ENCODE results near the gene GNB4. TPM values are rescaled to one million over a fixed set of nuclear protein-coding genes. Genes with fewer than 3 reads are reported as not detected.

GNB4 gene
- total RNA-seq, 1 donor from 2014 or later = 85.7 TPM

DNA sequence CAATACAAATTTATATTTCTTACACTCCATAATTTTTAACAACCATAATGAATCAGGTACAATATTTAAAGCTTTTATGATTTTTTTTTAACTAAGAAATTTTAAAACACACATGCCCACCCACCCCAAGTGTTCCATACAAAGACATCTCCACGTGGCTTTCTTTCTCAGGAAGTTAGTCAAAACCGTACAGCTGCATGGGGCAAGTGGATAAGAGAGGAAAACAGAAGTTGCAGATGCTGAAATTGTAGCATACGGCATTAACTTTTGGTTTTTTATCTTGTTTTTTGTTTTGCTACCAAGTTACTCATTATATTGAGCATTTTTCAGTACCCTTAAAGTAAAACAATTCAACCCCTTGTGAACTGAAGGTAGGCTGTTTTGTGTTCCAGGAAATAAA is 14.8 kb downstream of the GNB4 start:
- Mint-ChIP-seq H3K4me1 (ENCODE audit: low read depth, unreplicated experiment) (peaks cover 24% of the 10 kb centered on the region), H3K27me3 (ENCODE audit: low read depth, unreplicated experiment) (no peaks in the 10 kb centered on the region), H3K36me3 (ENCODE audit: low read depth, unreplicated experiment) (peaks cover 2% of the 10 kb centered on the region), H3K27ac (ENCODE audit: unreplicated experiment) (no peak overlapping the region), H3K9me3 (ENCODE audit: unreplicated experiment) (no peaks in the 10 kb centered on the region), H3K4me3 (ENCODE audit: unreplicated experiment) (no peak overlapping the region)
- Histone ChIP-seq H3K79me2 (ENCODE audit: insufficient read depth, low read length) (peaks cover 98% of the 10 kb centered on the region), H2AFZ (ENCODE audit: low read depth, low read length) (no peak overlapping the region), H3K9ac (ENCODE audit: low read length) (no peak overlapping the region), H3K4me3 (ENCODE audit: insufficient read depth, low read depth, low read length) (no peak overlapping the region), H3K4me2 (ENCODE audit: low read length) (no peak overlapping the region), H3K9me3 (ENCODE audit: insufficient read depth, low read depth, low read length) (no peaks in the 10 kb centered on the region), H3K27me3 (ENCODE audit: insufficient read depth, low read length) (no peaks in the 10 kb centered on the region), H3K27ac (ENCODE audit: low read depth, low read length) (no peak overlapping the region), H4K20me1 (ENCODE audit: insufficient read depth, low read length) (peaks cover 82% of the 10 kb centered on the region), H3K4me1 (ENCODE audit: insufficient read depth, low read length) (no peaks in the 10 kb centered on the region), H3K36me3 (ENCODE audit: insufficient read depth, low read length) (no peaks in the 10 kb centered on the region)
- TF ChIP-seq EZH2 (IDR thresholded peaks at IDR 0.05; ENCODE audit: insufficient read depth, low read length) = no peak
- TF ChIP-seq, protein P1, sequence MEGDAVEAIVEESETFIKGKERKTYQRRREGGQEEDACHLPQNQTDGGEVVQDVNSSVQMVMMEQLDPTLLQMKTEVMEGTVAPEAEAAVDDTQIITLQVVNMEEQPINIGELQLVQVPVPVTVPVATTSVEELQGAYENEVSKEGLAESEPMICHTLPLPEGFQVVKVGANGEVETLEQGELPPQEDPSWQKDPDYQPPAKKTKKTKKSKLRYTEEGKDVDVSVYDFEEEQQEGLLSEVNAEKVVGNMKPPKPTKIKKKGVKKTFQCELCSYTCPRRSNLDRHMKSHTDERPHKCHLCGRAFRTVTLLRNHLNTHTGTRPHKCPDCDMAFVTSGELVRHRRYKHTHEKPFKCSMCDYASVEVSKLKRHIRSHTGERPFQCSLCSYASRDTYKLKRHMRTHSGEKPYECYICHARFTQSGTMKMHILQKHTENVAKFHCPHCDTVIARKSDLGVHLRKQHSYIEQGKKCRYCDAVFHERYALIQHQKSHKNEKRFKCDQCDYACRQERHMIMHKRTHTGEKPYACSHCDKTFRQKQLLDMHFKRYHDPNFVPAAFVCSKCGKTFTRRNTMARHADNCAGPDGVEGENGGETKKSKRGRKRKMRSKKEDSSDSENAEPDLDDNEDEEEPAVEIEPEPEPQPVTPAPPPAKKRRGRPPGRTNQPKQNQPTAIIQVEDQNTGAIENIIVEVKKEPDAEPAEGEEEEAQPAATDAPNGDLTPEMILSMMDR (IDR thresholded peaks at IDR 0.05; ENCODE audit: insufficient read depth, low read depth, low read length) = no peak
- DNase-seq (ENCODE audit: low read depth) (no peak), FAIRE-seq (no peak)

DNA sequence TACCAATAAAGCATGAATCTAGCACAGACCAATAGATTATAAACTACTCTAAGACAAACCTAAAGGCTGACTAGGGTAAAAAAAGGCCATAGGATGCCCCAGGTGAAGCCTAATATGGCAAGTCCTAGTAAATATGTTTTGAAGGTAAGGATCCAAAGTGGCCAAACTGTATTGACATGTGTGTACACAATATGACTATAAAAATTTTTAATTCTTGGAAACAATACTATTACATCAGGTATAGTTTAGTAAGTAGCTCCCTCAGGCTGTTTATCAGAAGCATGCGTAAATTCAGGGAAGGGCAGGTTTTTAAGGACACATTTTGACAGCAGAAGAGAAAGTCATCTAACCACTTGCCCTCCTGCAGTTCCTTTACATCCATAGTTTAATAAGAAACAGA is 18.8 kb downstream of the GNB4 start:
- Histone ChIP-seq H4K20me1 (ENCODE audit: insufficient read depth, low read length) (peaks cover 91% of the 10 kb centered on the region), H3K9ac (ENCODE audit: low read length) (no peak overlapping the region), H3K4me2 (ENCODE audit: low read length) (no peak overlapping the region), H3K27me3 (ENCODE audit: insufficient read depth, low read length) (no peaks in the 10 kb centered on the region), H3K27ac (ENCODE audit: low read depth, low read length) (no peak overlapping the region), H3K4me3 (ENCODE audit: insufficient read depth, low read depth, low read length) (no peak overlapping the region), H3K9me3 (ENCODE audit: insufficient read depth, low read depth, low read length) (no peaks in the 10 kb centered on the region), H3K79me2 (ENCODE audit: insufficient read depth, low read length) (peaks cover 98% of the 10 kb centered on the region), H3K4me1 (ENCODE audit: insufficient read depth, low read length) (no peaks in the 10 kb centered on the region), H3K36me3 (ENCODE audit: insufficient read depth, low read length) (no peaks in the 10 kb centered on the region), H2AFZ (ENCODE audit: low read depth, low read length) (no peak overlapping the region)
- Mint-ChIP-seq H3K4me1 (ENCODE audit: low read depth, unreplicated experiment) (peaks cover 31% of the 10 kb centered on the region), H3K27me3 (ENCODE audit: low read depth, unreplicated experiment) (no peaks in the 10 kb centered on the region), H3K27ac (ENCODE audit: unreplicated experiment) (peak overlapping the region; percentile 68), H3K4me3 (ENCODE audit: unreplicated experiment) (no peak overlapping the region), H3K36me3 (ENCODE audit: low read depth, unreplicated experiment) (peaks cover 4% of the 10 kb centered on the region), H3K9me3 (ENCODE audit: unreplicated experiment) (no peaks in the 10 kb centered on the region)
- FAIRE-seq (no peak), DNase-seq (ENCODE audit: low read depth) (no peak)
- TF ChIP-seq EZH2 (IDR thresholded peaks at IDR 0.05; ENCODE audit: insufficient read depth, low read length) = no peak
- TF ChIP-seq, protein P1 (IDR thresholded peaks at IDR 0.05; ENCODE audit: insufficient read depth, low read depth, low read length) = no peak

DNA sequence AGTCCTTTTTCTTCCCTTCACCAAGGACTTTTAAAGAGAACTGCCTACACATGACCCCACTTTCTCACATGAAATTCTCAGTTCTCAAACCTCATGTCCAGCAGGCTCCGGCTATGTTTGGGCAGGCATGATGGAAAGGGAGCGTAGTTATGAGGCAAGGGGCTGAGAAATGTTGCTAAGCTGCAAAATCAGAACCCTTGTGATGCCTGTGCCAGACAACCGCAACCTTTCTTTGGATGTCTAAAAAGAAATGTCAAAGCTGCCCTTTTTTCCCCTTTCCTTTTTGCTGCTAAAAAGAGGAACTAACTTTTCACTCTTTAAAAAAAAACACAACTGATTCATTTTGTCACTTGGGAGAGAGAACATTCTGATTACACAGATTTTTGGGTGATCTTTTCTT is 19.2 kb downstream of the GNB4 start:
- Histone ChIP-seq H3K79me2 (ENCODE audit: insufficient read depth, low read length) (peaks cover 98% of the 10 kb centered on the region), H3K9me3 (ENCODE audit: insufficient read depth, low read depth, low read length) (no peaks in the 10 kb centered on the region), H3K27ac (ENCODE audit: low read depth, low read length) (no peak overlapping the region), H2AFZ (ENCODE audit: low read depth, low read length) (no peak overlapping the region), H3K9ac (ENCODE audit: low read length) (no peak overlapping the region), H3K4me2 (ENCODE audit: low read length) (no peak overlapping the region), H3K4me1 (ENCODE audit: insufficient read depth, low read length) (no peaks in the 10 kb centered on the region), H3K4me3 (ENCODE audit: insufficient read depth, low read depth, low read length) (no peak overlapping the region), H3K36me3 (ENCODE audit: insufficient read depth, low read length) (no peaks in the 10 kb centered on the region), H3K27me3 (ENCODE audit: insufficient read depth, low read length) (no peaks in the 10 kb centered on the region), H4K20me1 (ENCODE audit: insufficient read depth, low read length) (peaks cover 91% of the 10 kb centered on the region)
- no peaks in the 10 kb centered on the region for H3K9me3 Mint-ChIP-seq (ENCODE audit: unreplicated experiment)
- peaks cover 31% of the 10 kb centered on the region for H3K4me1 Mint-ChIP-seq (ENCODE audit: low read depth, unreplicated experiment)
- peak overlapping the region; percentile 64 for H3K4me3 Mint-ChIP-seq (ENCODE audit: unreplicated experiment)
- FAIRE-seq (no peak), DNase-seq (ENCODE audit: low read depth) (no peak)
- H3K27ac Mint-ChIP-seq (ENCODE audit: unreplicated experiment) = no peak overlapping the region
- peaks cover 4% of the 10 kb centered on the region for H3K36me3 Mint-ChIP-seq (ENCODE audit: low read depth, unreplicated experiment)
- TF ChIP-seq, protein P1 (IDR thresholded peaks at IDR 0.05; ENCODE audit: insufficient read depth, low read depth, low read length) = no peak
- TF ChIP-seq EZH2 (IDR thresholded peaks at IDR 0.05; ENCODE audit: insufficient read depth, low read length) = no peak
- H3K27me3 Mint-ChIP-seq (ENCODE audit: low read depth, unreplicated experiment) = no peaks in the 10 kb centered on the region

Measured in astrocyte (in vitro differentiated cells and primary cell).